K562 (cell line): ENCODE measurements around the gene PAPSS2. TPM values are rescaled to one million over a fixed set of nuclear protein-coding genes. Genes with fewer than 3 reads are reported as not detected.
"Not testable (repeated sequence)": the region's sequence is repeated elsewhere in the genome, so short reads cannot be mapped to it uniquely, and the experiment has no call there.

Source experiments
- ATAC-seq: fragments of 200-7000 bp; cut with Tn5 transposase; 3 replicates; pipeline ENCODE4 v1.9.1; 2020; ENCODE audit warnings: moderate library complexity
- Bru-seq: library from RNA; stranded (reverse); fragments of 400-500 nt; gene quantifications from one replicate; lab custom pipeline; 2021; lab: Mats Ljungman, UMichigan
- BruChase-seq, 2 experiments: library from RNA; stranded (reverse); fragments of 400-500 nt; gene quantifications; one replicate each; lab custom pipeline; 2021; lab: Mats Ljungman, UMichigan
- BruUV-seq: library from RNA; stranded (reverse); fragments of 400-500 nt; replicated peaks from 2 replicates; lab custom pipeline; 2021; lab: Mats Ljungman, UMichigan
- CTCF ChIA-PET: fragments of 300-600 bp; formaldehyde crosslinking; extraction: SDS; loops from one replicate; lab custom pipeline; 2021; ENCODE audit warnings: low intra/inter-chr PET ratio; lab: Yijun Ruan, JAX
- POLR2A ChIA-PET: fragments of 300-600, 350-650 bp; sonication (Branson Sonifier 250); formaldehyde crosslinking; extraction: SDS; loops from one replicate; lab custom pipeline; 2021; ENCODE audit warnings: antibody characterized with exemption, inconsistent platforms; lab: Yijun Ruan, JAX
- DNase-seq, 4 experiments: peaks; one replicate each; pipeline versions ENCODE4 v3.0.0 to v3.0.0-alpha.2; 2011 to 2018; ENCODE audit warnings: low spot score in 3 of 4, mixed read lengths in 3 of 4; ENCODE audit errors: extremely low read depth in 1 of 4
- FAIRE-seq: peaks from 2 replicates; lab custom pipeline; 2011; peaks lifted over from hg19 to GRCh38; lab: Jason Lieb, UNC
- H2AFZ ChIP-seq: 2 replicates; pipeline ENCODE4 v1.6.0; 2011; ENCODE audit warnings: low read depth, low read length, control low read depth, inconsistent platforms
- H3K27ac ChIP-seq: fragments of 200-600 bp; 3 replicates; pipeline ENCODE4 v1.8.0; 2011; ENCODE audit warnings: low read depth, mild to moderate bottlenecking, control low read depth, inconsistent platforms, low read length, moderate library complexity, mixed read lengths; ENCODE audit errors: extremely low read depth
- H3K27me3 ChIP-seq, 2 experiments: fragments of 300-600 bp in 1 of 2; 2 replicates in 1 of 2; 3 replicates in 1 of 2; pipeline versions ENCODE4 v1.6.0 to v1.8.0; 2011; ENCODE audit warnings: inconsistent platforms in 2 of 2, low read length in 2 of 2, mild to moderate bottlenecking in 1 of 2, mixed read lengths in 1 of 2, moderate library complexity in 1 of 2; ENCODE audit not compliant: control insufficient read depth in 2 of 2, insufficient read depth in 2 of 2
- H3K36me3 ChIP-seq: fragments of 300-600 bp; 3 replicates; pipeline ENCODE4 v1.8.0; 2011; ENCODE audit warnings: mild to moderate bottlenecking, low read length, inconsistent platforms; ENCODE audit not compliant: control insufficient read depth, insufficient read depth
- H3K4me1 ChIP-seq, 2 experiments: fragments of 200-600 bp in 1 of 2; replicated peaks in 1 of 2; 2 replicates in 1 of 2; 3 replicates in 1 of 2; pipeline versions ENCODE4 v1.5.1 to v1.8.0; 2011; ENCODE audit warnings: inconsistent platforms in 2 of 2, low read length in 2 of 2, mild to moderate bottlenecking in 1 of 2, mixed read lengths in 1 of 2, moderate library complexity in 1 of 2; ENCODE audit not compliant: control insufficient read depth in 2 of 2, insufficient read depth in 2 of 2
- H3K4me2 ChIP-seq: 2 replicates; pipeline ENCODE4 v1.6.1; 2011; ENCODE audit warnings: low read length, control low read depth, inconsistent platforms, mixed read lengths; ENCODE audit not compliant: insufficient read depth
- H3K4me3 ChIP-seq: fragments of 200-600 bp; sonication (generic), shearing (Covaris generic); 2 replicates; pipeline ENCODE4 v1.5.1; 2016; ENCODE audit warnings: control low read depth, inconsistent platforms
- H3K79me2 ChIP-seq: fragments of 200-600 bp; 3 replicates; pipeline ENCODE4 v1.8.0; 2011; ENCODE audit warnings: low read length, inconsistent platforms; ENCODE audit not compliant: control insufficient read depth, insufficient read depth
- H3K9ac ChIP-seq, 2 experiments: 2 replicates each; pipeline versions ENCODE4 v1.6.0 to v1.6.1; 2011; ENCODE audit warnings: low read depth in 2 of 2, low read length in 2 of 2, control low read depth in 1 of 2, inconsistent platforms in 1 of 2, mild to moderate bottlenecking in 1 of 2, mixed read lengths in 1 of 2; ENCODE audit not compliant: insufficient read depth in 1 of 2
- H3K9me1 ChIP-seq: one replicate; pipeline ENCODE4 v1.6.0; 2011; ENCODE audit warnings: inconsistent platforms, mild to moderate bottlenecking, low read length, moderate library complexity; ENCODE audit not compliant: control insufficient read depth, insufficient read depth
- H3K9me3 ChIP-seq: replicated peaks from 2 replicates; pipeline ENCODE4 v1.5.1; 2011; ENCODE audit warnings: low read depth, low read length, inconsistent platforms; ENCODE audit not compliant: control insufficient read depth, insufficient read depth
- H4K20me1 ChIP-seq: replicated peaks from 2 replicates; pipeline ENCODE4 v1.6.1; 2011; ENCODE audit warnings: low read length, inconsistent platforms, mixed read lengths; ENCODE audit not compliant: control insufficient read depth, insufficient read depth
- CBX1 ChIP-seq: sonication (generic); IDR thresholded peaks from 2 replicates; pipeline ENCODE4 v1.6.1; 2016; ENCODE audit warnings: antibody characterized with exemption, low read depth, mild to moderate bottlenecking
- FOS ChIP-seq: IDR thresholded peaks from 3 replicates; pipeline ENCODE4 v1.6.1; 2011; ENCODE audit not compliant: insufficient read length; ENCODE audit errors: extremely low read depth
- PPARD ChIP-seq: fragments of 250-450 bp; sonication (Bioruptor Pico); IDR thresholded peaks from 2 replicates; pipeline ENCODE4 v1.8.0; 2022; ENCODE audit warnings: inconsistent platforms, mild to moderate bottlenecking, moderate library complexity
- SMAD2 ChIP-seq: fragments of 150-350 bp; IDR thresholded peaks from 2 replicates; pipeline ENCODE4 v1.6.1; 2014; ENCODE audit warnings: low read depth, mild to moderate bottlenecking, low read length
- ZBTB8A ChIP-seq: fragments of 450-650 bp; IDR thresholded peaks from 2 replicates; pipeline ENCODE4 v1.6.1; 2018; ENCODE audit warnings: mild to moderate bottlenecking, moderate library complexity; ENCODE audit not compliant: partially characterized antibody
- ZNF583 ChIP-seq: fragments of 250-450 bp; sonication (Bioruptor Pico); IDR thresholded peaks from 2 replicates; pipeline ENCODE4 v1.4.0; 2020
- WGBS: fragments of 100-300 bp; shearing (Covaris generic); methylation state at CpG from one replicate; pipeline ENCODE4 v1.1.6; 2016; ENCODE audit warnings: low coverage, mixed read lengths; ENCODE audit not compliant: insufficient coverage; ENCODE audit errors: missing lambda C conversion rate; 5-methylcytosine and 5-hydroxymethylcytosine counted together
- in situ Hi-C: fragments of 300-500 bp; cut with MboI; formaldehyde crosslinking; loops from 4 replicates; pipeline ENCODE4 v1.15.0; 2018; ENCODE audit warnings: inconsistent platforms, mixed read lengths
- intact Hi-C: fragments of 100-400 bp; cut with micrococcal nuclease; formaldehyde crosslinking; loops from 2 replicates; pipeline ENCODE4 v1.14.2; 2022
- long read RNA-seq, 3 experiments: library from polyadenylated mRNA in 2 of 3; library from RNA in 1 of 3; unstranded in 2 of 3; stranded (forward) in 1 of 3; transcript quantifications; one replicate each; pipeline ENCODE4 v2.0.0, GENCODE V29; 2019 to 2022
- polyA minus RNA-seq, 3 experiments: library from RNA; depleted of rRNA, polyadenylated mRNA; stranded (reverse); fragments of >200 nt; gene quantifications; 2 replicates each; pipeline ENCODE4 v1.2.3, GENCODE V29; 2011
- polyA plus RNA-seq, 8 experiments: library from polyadenylated mRNA; depleted of rRNA in 4 of 8; stranded (reverse) in 5 of 8; unstranded in 3 of 8; fragments of >200 nt; fragmentation: Nextera tagmentation in 2 of 8; fragmentation: Illumina TruSeq in 1 of 8; extraction: Ambion mirVana in 2 of 8; extraction: Trizol in 1 of 8; gene quantifications; 2 replicates each; pipeline versions ENCODE4 v1.2.1 to v1.2.3, GENCODE V29; 2011 to 2014; ENCODE audit warnings: inconsistent platforms in 1 of 8, missing spikeins in 1 of 8
- total RNA-seq, 7 experiments: library from RNA; depleted of rRNA in 6 of 7; stranded (reverse); fragments of >200 nt in 6 of 7; fragmentation: Illumina TruSeq in 2 of 7; extraction: Trizol in 2 of 7; gene quantifications; 2 replicates each; pipeline versions ENCODE4 v1.2.1 to v1.2.3, GENCODE V29; 2011 to 2021; ENCODE audit warnings: low replicate concordance in 1 of 7
- TF ChIP-seq, protein P1 (sequence below): IDR thresholded peaks from 2 replicates; pipeline ENCODE4 v1.6.1; 2014; ENCODE audit warnings: antibody characterized with exemption

Gene PAPSS2
- not detected in 2 replicates for total RNA-seq (2011; cell fraction: chromatin; rRNA removed; ENCODE audit: low replicate concordance)
- total RNA-seq (2011; cell fraction: nucleolus; rRNA removed), result not detected in 2 replicates
- total RNA-seq (2011; cell fraction: nucleoplasm; rRNA removed), result not detected in 2 replicates
- not detected in 2 replicates for total RNA-seq (2014; rRNA removed)
- total RNA-seq (2014; rRNA removed; fragmentation: Illumina TruSeq; extraction: Trizol), result not detected in 2 replicates
- total RNA-seq (2015; rRNA removed; fragmentation: Illumina TruSeq; extraction: Trizol), result not detected in 2 replicates
- 0.22 and 0.29 TPM in 2 replicates for total RNA-seq (2021)
- polyA plus RNA-seq (2011; rRNA removed), result not detected in 2 replicates
- not detected in 2 replicates for polyA plus RNA-seq (2011; cell fraction: cytosol; rRNA removed)
- polyA plus RNA-seq (2011; cell fraction: nucleus; rRNA removed), result 0.03 TPM in 1 of 2 replicates, not detected in the other
- polyA plus RNA-seq (2012), result 0.04 TPM in 1 of 2 replicates, not detected in the other
- polyA plus RNA-seq (2014; fragmentation: Illumina TruSeq; extraction: Trizol), result not detected in 2 replicates
- under 1 TPM in 1 of 2 experiments, not detected in 1; 0.01 TPM for polyA plus RNA-seq (2014; fragmentation: Nextera tagmentation; extraction: Ambion mirVana)
- not detected in 2 replicates for polyA plus RNA-seq (2014; rRNA removed)
- not detected in 2 replicates for polyA minus RNA-seq (2011; rRNA and poly(A)+ RNA removed)
- not detected in 2 replicates for polyA minus RNA-seq (2011; cell fraction: cytosol; rRNA and poly(A)+ RNA removed)
- not detected in 2 replicates for polyA minus RNA-seq (2011; cell fraction: nucleus; rRNA and poly(A)+ RNA removed)
- Bru-seq, nascent RNA, result percentile 7 among the genes with signal in this experiment
- BruChase-seq, experiment 1, labeled RNA remaining after a 2-hour chase, result percentile 15 among the genes with signal in this experiment
- percentile 9 among the genes with signal in this experiment for BruChase-seq, experiment 2, labeled RNA remaining after a 6-hour chase
- long read RNA-seq, experiment 1, result 0 reads
- long read RNA-seq, experiment 2, result 0 reads
- long read RNA-seq, experiment 3, result 0 reads

DNA sequence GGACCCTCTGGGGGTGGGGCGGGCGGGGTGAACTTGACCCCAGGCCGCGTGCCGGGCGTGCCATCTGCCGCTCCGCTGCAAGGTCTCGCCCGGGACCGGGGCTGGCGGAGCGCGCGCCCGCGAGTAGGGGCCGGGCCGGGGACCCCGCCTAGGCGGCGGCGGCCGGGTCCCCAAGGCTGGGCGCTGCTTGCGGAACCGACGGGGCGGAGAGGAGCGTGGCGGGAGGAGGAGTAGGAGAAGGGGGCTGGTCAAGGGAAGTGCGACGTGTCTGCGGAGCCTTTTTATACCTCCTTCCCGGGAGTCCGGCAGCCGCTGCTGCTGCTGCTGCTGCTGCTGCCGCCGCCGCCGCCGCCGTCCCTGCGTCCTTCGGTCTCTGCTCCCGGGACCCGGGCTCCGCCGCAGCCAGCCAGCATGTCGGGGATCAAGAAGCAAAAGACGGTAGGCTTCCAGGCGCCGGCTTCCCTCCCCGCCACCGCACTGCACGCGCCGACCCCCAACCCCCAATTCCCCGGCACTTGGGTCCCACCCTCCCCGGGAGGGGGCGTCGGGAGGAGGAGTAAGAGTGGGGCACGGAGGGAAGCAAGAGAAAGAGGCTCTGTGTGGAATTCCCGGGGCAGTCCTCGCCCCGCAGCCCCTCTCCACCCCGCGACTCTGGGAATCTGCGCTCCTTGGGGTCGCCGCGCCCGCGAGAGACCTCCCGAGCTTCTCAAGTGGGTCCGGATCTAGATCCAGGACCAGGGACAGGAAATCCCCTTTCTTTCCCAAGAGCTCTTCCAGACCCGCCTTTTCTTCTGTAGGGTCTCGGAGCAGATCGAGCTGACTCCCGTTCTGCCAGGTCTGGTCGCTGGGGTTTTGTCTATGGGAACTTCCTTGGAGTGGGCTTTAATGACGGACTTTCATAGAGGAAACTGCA lies at the start of gene PAPSS2:
Gene PAPSS2 (plus strand): TSS at position 308 of the 913 bp plus-strand sequence. CDS start 104 bp downstream, at position 412.
- WGBS, result 79% methylated on average over 9 of the region's 82 CpGs
- Histone ChIP-seq H3K4me2 (no peak within 1 kb of the TSS), H2AFZ (no peak within 1 kb of the TSS), H3K27me3 (no peaks in the 10 kb centered on the region), H4K20me1 (no peaks in the 10 kb centered on the region), H3K9me3 (no peaks in the 10 kb centered on the region), H3K27ac (no peak within 1 kb of the TSS), H3K4me1 (peaks cover 0 to 4% of the 10 kb centered on the region in 2 experiments; a peak in 4 of 5 replicates), H3K9me1 (no peaks in the 10 kb centered on the region), H3K36me3 (no peaks in the 10 kb centered on the region), H3K4me3 (no peak within 1 kb of the TSS), H3K9ac (no peak within 1 kb of the TSS), H3K79me2 (no peaks in the 10 kb centered on the region)
- intact Hi-C loops, result no loop called here
- no TSS peak for BruUV-seq
- FAIRE-seq (no peak), DNase-seq (no peak), ATAC-seq (no peak)
- ChIA-PET CTCF (no interaction called here), POLR2A (interaction anchor here (0.7 to 1.1 kb wide), 2 partner anchors 11 to 14 kb away, joined by 3 read pairs; no protein-coding TSS in a partner anchor)
- in situ Hi-C loops, result no loop called here
- TF ChIP-seq ZNF583 (no peak), PPARD (CRISPR knock-in tag) (no peak), SMAD2 (no peak), CBX1 (no peak), FOS (no peak), ZBTB8A (no peak)
- TF ChIP-seq, protein P1, sequence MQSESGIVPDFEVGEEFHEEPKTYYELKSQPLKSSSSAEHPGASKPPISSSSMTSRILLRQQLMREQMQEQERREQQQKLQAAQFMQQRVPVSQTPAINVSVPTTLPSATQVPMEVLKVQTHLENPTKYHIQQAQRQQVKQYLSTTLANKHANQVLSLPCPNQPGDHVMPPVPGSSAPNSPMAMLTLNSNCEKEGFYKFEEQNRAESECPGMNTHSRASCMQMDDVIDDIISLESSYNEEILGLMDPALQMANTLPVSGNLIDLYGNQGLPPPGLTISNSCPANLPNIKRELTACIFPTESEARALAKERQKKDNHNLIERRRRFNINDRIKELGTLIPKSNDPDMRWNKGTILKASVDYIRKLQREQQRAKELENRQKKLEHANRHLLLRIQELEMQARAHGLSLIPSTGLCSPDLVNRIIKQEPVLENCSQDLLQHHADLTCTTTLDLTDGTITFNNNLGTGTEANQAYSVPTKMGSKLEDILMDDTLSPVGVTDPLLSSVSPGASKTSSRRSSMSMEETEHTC, result no peak

DNA sequence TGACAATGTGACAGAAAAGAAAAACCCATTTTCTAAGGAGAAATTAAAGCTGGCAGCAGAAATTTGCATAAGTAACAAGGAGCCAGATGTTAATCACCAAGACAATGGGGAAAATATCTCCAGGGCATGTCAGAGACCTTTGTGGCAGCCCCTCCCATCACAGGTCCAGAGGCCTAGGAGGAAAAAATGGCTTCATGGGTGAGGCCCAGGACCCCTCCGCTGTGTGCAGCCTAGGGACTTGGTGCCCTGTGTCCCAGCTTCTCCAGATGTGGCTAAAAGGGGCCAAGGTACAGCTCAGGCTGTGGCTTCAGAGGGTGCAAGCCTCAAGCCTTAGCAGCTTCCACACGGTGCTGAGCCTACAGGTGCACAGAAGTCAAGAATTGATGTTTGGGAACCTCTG lies 48.3 kb upstream of the PAPSS2 start:
- ATAC-seq, H3K9me3 ChIP-seq, H3K27me3 ChIP-seq, H3K4me2 ChIP-seq, CTCF ChIA-PET, H3K9me1 ChIP-seq, H3K4me3 ChIP-seq, DNase-seq, H2AFZ ChIP-seq, H3K4me1 ChIP-seq, H3K36me3 ChIP-seq, H4K20me1 ChIP-seq, POLR2A ChIA-PET, H3K79me2 ChIP-seq, intact Hi-C loops, H3K9ac ChIP-seq, FAIRE-seq, in situ Hi-C loops, BruUV-seq, H3K27ac ChIP-seq: not testable (repeated sequence)
- 0% methylated on average over 1 of the region's 2 CpGs for WGBS
